ENCODE data around the gene TXLNA.

The TXLNA gene

DNA sequence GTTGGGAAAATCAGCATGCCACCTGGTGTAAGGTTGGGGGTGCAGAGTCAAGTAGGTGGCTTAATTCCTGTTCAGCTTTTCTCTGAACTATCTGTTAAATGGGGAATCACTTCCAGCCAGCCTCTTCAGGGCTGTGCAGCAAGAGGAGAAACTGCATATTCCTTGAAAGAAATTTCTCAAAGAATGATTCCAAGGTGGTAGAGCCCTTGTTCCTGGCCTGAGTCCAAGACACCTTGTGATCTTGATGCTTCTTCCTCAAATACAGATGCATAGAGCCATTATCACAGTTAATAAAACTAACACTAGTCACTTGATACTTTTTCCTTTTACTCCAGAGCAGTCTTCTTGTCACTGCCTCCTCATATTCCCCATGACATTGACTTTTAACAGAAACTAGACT, 5.2 kb downstream of the TXLNA start:
- no peak for DNase-seq (ENCODE audit: low read depth in 2 of 2)

DNA sequence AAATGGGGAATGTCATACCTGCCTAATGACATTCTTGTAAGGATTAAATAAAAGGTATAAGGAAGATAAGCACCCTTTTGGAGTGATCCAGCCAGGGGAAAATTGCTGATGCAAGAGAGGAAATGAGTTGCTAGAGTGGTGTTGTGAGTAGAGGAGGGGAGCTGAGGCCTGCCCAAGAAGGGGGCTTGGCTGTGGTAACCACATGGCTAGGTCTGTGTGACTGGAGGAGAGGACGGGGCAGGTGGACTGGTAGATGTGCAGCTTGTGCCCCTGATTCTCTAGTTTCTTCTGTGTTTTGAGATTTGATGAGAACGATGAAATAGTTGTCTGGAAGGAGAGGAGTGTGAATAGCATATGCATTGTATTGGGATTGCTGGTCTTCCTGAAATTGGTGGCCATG, 6.6 kb downstream of the TXLNA start:
- no peak for DNase-seq (ENCODE audit: low read depth in 2 of 2)

DNA sequence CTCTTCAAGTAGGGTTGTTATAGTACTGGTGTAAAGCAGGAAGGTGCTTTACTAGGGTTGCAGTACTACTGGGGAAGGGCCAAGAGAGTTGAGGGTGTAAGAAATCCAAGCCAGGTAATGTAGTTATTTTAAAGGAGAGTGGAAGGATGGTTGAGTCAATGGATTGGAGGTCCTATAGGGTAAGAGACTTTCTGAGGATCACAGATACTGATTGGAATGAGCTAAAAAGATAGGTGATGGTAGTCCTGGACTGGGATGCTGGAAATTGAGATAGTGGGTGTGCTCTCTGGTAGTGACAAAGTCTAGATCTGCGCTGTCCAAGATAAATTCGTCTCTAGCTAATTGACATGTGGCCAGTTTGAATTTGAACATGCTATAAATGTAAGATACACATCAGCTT, 7.0 kb downstream of the TXLNA start:
- DNase-seq (ENCODE audit: low read depth in 2 of 2): no peak

DNA sequence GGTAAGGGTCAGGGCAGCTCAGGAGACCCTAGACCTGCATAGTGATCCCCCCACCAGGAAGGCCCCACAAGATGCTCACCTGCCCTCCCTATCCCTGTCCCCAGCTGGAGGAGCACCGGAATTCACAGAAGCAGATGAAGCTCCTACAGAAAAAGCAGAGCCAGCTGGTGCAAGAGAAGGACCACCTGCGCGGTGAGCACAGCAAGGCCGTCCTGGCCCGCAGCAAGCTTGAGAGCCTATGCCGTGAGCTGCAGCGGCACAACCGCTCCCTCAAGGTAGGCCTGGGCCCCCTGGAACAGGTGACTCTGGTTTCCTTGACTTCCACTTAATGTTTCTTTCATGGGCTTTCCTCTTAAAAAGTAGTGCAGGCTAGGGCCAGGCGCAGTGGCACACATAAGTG, 8.4 kb downstream of the TXLNA start:
- no peak for DNase-seq (ENCODE audit: low read depth in 2 of 2)

GRCh38 chr1:32192220-32192948, 12.9 kb downstream of the TXLNA start:
- DNase-seq (ENCODE audit: low read depth in 2 of 2): no peak

GRCh38 chr1:32194984-32195383, 15.5 kb downstream of the TXLNA start:
- DNase-seq (ENCODE audit: low read depth in 2 of 2): no peak

DNA sequence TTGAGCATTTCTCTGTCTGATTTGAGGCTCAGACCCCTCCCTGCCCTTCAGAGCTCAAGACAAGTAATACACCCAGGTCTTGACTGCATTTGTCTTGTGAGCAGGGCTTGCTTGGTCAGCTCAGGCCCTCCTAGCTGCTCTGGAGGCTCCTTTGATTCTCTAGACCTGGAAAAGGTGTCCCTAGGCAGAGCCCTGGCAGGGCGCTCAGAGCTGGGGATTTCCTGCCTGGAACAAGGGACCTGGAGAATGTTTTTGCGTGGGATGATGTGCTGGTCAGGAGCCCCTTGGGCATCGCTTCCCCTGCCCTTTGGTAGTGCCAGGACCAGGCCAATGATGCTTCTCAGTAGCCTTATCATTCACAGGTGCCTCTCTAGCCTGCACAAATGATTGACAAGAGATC, 16.1 kb downstream of the TXLNA start:
- no peak for DNase-seq (ENCODE audit: low read depth in 2 of 2)

DNA sequence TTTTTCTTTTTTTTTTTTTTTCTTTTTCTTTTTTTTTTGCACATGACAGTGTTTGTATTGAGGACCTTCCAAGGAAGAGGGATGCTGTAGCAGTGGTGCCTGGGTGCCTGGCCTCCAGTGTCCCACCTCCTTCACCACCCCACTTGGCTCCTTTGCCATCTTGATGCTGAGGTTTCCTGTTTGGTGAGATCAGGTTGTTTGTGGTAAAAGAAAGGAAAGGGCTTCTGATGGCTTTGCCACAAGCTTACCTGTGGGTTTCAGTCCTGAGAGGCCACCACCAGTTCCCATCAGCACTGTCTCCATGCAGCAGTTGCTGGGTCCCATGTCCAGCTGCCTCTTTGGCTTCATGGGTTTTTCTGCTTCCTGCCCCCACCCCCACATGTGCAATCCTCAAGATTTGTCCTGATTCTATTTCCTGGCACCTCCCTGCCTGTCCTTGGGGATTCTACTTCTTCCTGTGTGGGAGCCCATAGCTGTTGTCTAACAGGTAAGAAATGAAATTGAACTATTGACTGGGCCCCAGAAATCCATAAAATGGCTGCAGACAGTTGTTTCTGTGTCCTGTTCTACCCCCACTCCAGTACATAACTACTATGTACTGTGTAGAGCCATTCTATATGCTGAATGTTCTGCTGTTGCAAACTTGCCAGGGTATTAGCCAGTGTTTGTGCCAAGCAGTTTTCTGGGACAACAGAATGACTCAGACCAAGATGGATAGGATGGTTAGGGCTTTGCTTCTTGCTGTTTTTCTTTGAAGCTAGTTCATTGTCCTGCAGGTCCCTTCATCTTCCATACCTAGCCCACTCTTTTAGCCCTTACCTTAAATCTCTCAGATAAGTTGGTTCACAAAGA, 16.7 kb downstream of the TXLNA start:
- no peak for DNase-seq (ENCODE audit: low read depth in 2 of 2)

- no peak for DNase-seq (ENCODE audit: low read depth in 2 of 2)
Measured at GRCh38 chr1:32197074-32197473, 17.6 kb downstream of the TXLNA start.

DNA sequence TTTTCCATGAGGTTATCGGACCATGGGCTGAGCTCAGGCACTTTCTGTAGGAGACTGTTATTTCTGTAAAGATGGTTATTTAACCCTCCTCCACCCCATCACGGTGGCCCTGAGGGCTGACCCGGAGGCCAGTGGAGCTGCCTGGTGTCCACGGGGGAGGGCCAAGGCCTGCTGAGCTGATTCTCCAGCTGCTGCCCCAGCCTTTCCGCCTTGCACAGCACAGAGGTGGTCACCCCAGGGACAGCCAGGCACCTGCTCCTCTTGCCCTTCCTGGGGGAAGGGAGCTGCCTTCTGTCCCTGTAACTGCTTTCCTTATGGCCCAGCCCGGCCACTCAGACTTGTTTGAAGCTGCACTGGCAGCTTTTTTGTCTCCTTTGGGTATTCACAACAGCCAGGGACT, 18.4 kb downstream of the TXLNA start:
- DNase-seq (ENCODE audit: low read depth in 2 of 2): no peak

- no peak for DNase-seq (ENCODE audit: low read depth in 2 of 2)
Measured at GRCh38 chr1:32198237-32199042, 19.0 kb downstream of the TXLNA start.

- no peak for DNase-seq (ENCODE audit: low read depth in 2 of 2)
Measured at GRCh38 chr1:32199043-32199716, 19.7 kb downstream of the TXLNA start.

DNA sequence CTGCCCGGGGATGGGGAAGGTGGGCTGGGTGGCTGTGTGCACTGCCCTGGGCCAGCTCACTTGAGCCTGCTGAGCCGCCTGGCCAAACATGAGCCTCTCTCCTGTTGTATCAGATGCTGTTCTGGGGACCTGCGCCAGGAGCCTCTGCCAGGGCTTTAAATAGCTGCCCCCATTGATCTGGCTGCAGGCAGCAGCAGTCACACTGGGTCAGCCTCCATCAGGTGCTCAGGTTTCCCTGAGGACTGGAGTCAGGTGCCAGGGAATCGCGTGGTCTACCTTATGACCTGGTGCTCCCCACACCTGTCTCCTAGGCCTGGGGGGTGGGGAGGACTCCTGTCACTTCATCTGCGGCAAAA, 20.2 kb downstream of the TXLNA start:
- DNase-seq (ENCODE audit: low read depth in 2 of 2): no peak

GRCh38 chr1:32200226-32201010, 20.9 kb downstream of the TXLNA start, which contains the start of gene CCDC28B:
Gene CCDC28B, plus strand, starts transcription at chr1:32200595. Its CDS starts 1,341 bp downstream, at chr1:32201936.
- DNase-seq (ENCODE audit: low read depth in 2 of 2): peak; percentile 11 to 41

DNA sequence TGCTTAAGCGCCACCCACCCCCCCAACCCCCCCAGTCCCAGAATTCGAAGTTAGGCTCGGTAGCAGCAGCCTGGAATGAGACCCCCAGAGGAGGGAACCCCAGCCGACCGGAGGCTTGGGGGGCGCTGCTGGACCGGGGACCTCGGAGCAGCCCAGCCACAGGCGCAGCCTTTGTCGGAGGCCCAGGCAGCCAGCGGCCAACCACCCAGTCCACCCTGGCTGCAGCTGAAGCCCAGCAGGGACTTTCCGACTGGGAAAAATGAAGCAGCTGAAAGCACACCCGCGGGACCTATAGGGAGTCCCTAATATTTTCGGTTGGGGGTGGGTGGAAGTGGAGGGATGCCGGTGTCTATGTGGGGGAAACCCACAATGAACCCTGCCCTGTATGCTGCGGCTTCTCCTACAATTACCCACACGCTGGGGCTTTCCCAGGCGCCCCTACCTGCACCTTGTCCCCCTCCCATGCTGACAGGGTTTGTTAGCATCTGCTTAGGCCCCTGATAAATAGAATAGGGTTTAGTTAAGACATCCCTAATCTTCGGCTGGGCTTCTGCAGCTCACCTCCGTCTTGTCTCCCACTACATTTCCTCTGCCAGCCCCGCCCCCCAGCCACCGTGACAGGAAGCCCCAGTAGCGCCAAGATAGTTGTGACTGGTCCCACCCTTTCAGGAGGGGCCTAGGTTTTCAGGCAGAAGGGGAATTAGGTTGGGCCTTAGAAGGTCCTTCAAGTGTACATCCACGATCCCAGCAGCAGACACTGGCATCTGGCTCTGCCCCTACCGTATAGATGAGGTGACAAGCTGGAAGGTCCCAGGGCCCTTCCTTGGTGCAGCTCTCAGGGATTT, 21.8 kb downstream of the TXLNA start:
- DNase-seq (ENCODE audit: low read depth in 2 of 2): peak; percentile 46 to 69

DNA sequence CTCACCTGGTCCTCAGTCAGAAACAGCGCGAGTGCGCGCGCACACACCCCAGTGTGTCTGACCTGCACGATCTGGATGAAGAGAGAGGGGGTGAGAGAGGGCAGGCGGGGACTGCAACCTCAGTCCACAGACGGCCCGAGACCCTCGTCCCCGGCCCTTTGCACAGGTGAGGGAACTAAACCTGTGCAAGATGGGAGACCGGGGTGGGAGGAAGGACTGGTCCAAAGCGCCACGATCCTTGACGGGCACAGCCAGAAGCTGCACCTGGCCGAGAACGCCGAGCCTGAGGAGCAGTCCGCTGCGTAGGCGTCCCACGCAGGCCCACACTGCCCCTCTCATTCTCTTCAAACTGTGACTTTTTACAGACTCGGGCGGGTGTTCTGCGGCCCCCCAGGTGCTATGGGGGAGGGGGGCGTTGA, 25.5 kb downstream of the TXLNA start:
- no peak for DNase-seq (ENCODE audit: low read depth in 2 of 2)

- DNase-seq (ENCODE audit: low read depth in 2 of 2): peak; percentile 76 to 80
Measured at GRCh38 chr1:32205401-32206370, 26.2 kb downstream of the TXLNA start, which contains the start of gene IQCC. Gene IQCC, plus strand, starts transcription at chr1:32205671. Its CDS starts 11 bp downstream, at chr1:32205682.

- DNase-seq (ENCODE audit: low read depth in 2 of 2): no peak
Measured at GRCh38 chr1:32208469-32208868, 29.0 kb downstream of the TXLNA start.

GRCh38 chr1:32208891-32209328, 29.4 kb downstream of the TXLNA start, which contains the start of gene DCDC2B:
Gene DCDC2B, plus strand, starts transcription at chr1:32209089. Its CDS starts 5 bp downstream, at chr1:32209094.
- no peak for DNase-seq (ENCODE audit: low read depth in 2 of 2)

All from stimulated activated CD4-positive, alpha-beta T cell treated with anti-CD3 and anti-CD28 coated beads, Interleukin-1b, Interleukin-23, amount 100 ng/mL, for 4 hours (primary cell).